Coronary artery (tissue), 2 donors: ENCODE results near the gene MEIS1.

Experiments used
- DNase-seq: peaks from one replicate; pipeline ENCODE4 v3.0.0-alpha.2; 2017; ENCODE audit warnings: low spot score
- H3K27ac ChIP-seq, 2 donors: fragments of 200-600 bp; sonication (generic); one replicate each; pipeline ENCODE4 v1.5.1; 2016 to 2019
- H3K4me3 ChIP-seq: fragments of 200-600 bp; sonication (generic); 2 replicates; pipeline ENCODE4 v1.5.1; 2016; ENCODE audit warnings: mild to moderate bottlenecking, moderate library complexity
- TF ChIP-seq, protein P1 (sequence below): fragments of 200-600 bp; sonication (generic); IDR thresholded peaks from one replicate; pipeline ENCODE4 v1.5.1; 2019; ENCODE audit warnings: antibody characterized with exemption

The MEIS1 gene

GRCh38 chr2:66461664-66462500 lies 27.0 kb downstream of the MEIS1 start:
- TF ChIP-seq, protein P1, sequence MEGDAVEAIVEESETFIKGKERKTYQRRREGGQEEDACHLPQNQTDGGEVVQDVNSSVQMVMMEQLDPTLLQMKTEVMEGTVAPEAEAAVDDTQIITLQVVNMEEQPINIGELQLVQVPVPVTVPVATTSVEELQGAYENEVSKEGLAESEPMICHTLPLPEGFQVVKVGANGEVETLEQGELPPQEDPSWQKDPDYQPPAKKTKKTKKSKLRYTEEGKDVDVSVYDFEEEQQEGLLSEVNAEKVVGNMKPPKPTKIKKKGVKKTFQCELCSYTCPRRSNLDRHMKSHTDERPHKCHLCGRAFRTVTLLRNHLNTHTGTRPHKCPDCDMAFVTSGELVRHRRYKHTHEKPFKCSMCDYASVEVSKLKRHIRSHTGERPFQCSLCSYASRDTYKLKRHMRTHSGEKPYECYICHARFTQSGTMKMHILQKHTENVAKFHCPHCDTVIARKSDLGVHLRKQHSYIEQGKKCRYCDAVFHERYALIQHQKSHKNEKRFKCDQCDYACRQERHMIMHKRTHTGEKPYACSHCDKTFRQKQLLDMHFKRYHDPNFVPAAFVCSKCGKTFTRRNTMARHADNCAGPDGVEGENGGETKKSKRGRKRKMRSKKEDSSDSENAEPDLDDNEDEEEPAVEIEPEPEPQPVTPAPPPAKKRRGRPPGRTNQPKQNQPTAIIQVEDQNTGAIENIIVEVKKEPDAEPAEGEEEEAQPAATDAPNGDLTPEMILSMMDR, result no peak
- DNase-seq, result no peak
- Histone ChIP-seq H3K27ac (no peak overlapping the region), H3K4me3 (no peak overlapping the region)

- TF ChIP-seq, protein P1, result no peak
- H3K4me3 ChIP-seq, result no peak overlapping the region
- no peak overlapping the region for H3K27ac ChIP-seq
- no peak for DNase-seq
Measured at GRCh38 chr2:66462501-66462825, 27.5 kb downstream of the MEIS1 start.

GRCh38 chr2:66463206-66463755 lies 28.4 kb downstream of the MEIS1 start:
- Histone ChIP-seq H3K4me3 (no peak overlapping the region), H3K27ac (no peak overlapping the region)
- DNase-seq, result no peak
- TF ChIP-seq, protein P1, result no peak

GRCh38 chr2:66464930-66465637 lies 30.2 kb downstream of the MEIS1 start:
- no peak for DNase-seq
- Histone ChIP-seq H3K4me3 (no peak overlapping the region), H3K27ac (no peak overlapping the region)
- TF ChIP-seq, protein P1, result no peak

- no peak for DNase-seq
- no peak overlapping the region for H3K4me3 ChIP-seq
- TF ChIP-seq, protein P1, result no peak
- no peak overlapping the region for H3K27ac ChIP-seq
Measured at GRCh38 chr2:66466433-66466832, 31.5 kb downstream of the MEIS1 start.

- Histone ChIP-seq H3K27ac (no peak overlapping the region), H3K4me3 (no peak overlapping the region)
- TF ChIP-seq, protein P1, result no peak
- DNase-seq, result no peak
Measured at GRCh38 chr2:66467718-66468117, 32.8 kb downstream of the MEIS1 start.
